ENCODE results near the gene NAGK.
"Not testable (repeated sequence)": the region's sequence is repeated elsewhere in the genome, so short reads cannot be mapped to it uniquely, and the experiment has no call there.

NAGK gene

GRCh38 chr2:71103809-71104208, 35.4 kb downstream of the NAGK start:
- TF ChIP-seq PATZ1 (CRISPR knock-in tag; IDR thresholded peaks at IDR 0.05; ENCODE audit: borderline replicate concordance) (no peak), ZC3H10 (CRISPR knock-in tag; IDR thresholded peaks at IDR 0.05) (no peak), ZFP3 (CRISPR knock-in tag; IDR thresholded peaks at IDR 0.05) (no peak), TSHZ2 (CRISPR knock-in tag; IDR thresholded peaks at IDR 0.05) (no peak), TCF4 (CRISPR knock-in tag; IDR thresholded peaks at IDR 0.05; ENCODE audit: borderline replicate concordance) (no peak), POU6F1 (CRISPR knock-in tag; IDR thresholded peaks at IDR 0.05; ENCODE audit: borderline replicate concordance, low read depth) (no peak), ZNF8 (CRISPR knock-in tag; IDR thresholded peaks at IDR 0.05) (no peak), RARB (CRISPR knock-in tag; IDR thresholded peaks at IDR 0.05) (no peak), OSR1 (CRISPR knock-in tag; IDR thresholded peaks at IDR 0.05) (no peak), TOX (CRISPR knock-in tag; IDR thresholded peaks at IDR 0.05; ENCODE audit: borderline replicate concordance) (no peak), ARNTL (CRISPR knock-in tag; IDR thresholded peaks at IDR 0.05; ENCODE audit: borderline replicate concordance, low read depth) (no peak), ESRRG (CRISPR knock-in tag; IDR thresholded peaks at IDR 0.05) (no peak), BACH2 (CRISPR knock-in tag; IDR thresholded peaks at IDR 0.05; ENCODE audit: borderline replicate concordance) (no peak), CSDC2 (CRISPR knock-in tag; IDR thresholded peaks at IDR 0.05) (no peak), CSRNP3 (CRISPR knock-in tag; IDR thresholded peaks at IDR 0.05) (no peak), CREB5 (CRISPR knock-in tag; IDR thresholded peaks at IDR 0.05; ENCODE audit: low read depth) (no peak), ISL1 (CRISPR knock-in tag; IDR thresholded peaks at IDR 0.05) (no peak), SNAI2 (CRISPR knock-in tag; IDR thresholded peaks at IDR 0.05) (no peak), ZNF565 (CRISPR knock-in tag; conservative IDR thresholded peaks at IDR 0.05; ENCODE audit: low read depth) (no peak), PPARA (CRISPR knock-in tag; IDR thresholded peaks at IDR 0.05; ENCODE audit: borderline replicate concordance) (no peak)
- ATAC-seq = no peak

GRCh38 chr2:71106463-71106862, 38.0 kb downstream of the NAGK start:
- not testable (repeated sequence) for ATAC-seq

GRCh38 chr2:71108091-71108490, 39.6 kb downstream of the NAGK start:
- TF ChIP-seq ZNF8 (CRISPR knock-in tag; IDR thresholded peaks at IDR 0.05) (no peak), TOX (CRISPR knock-in tag; IDR thresholded peaks at IDR 0.05; ENCODE audit: borderline replicate concordance) (no peak), ZNF565 (CRISPR knock-in tag; conservative IDR thresholded peaks at IDR 0.05; ENCODE audit: low read depth) (no peak), ZC3H10 (CRISPR knock-in tag; IDR thresholded peaks at IDR 0.05) (no peak), CSDC2 (CRISPR knock-in tag; IDR thresholded peaks at IDR 0.05) (no peak), ISL1 (CRISPR knock-in tag; IDR thresholded peaks at IDR 0.05) (no peak), PATZ1 (CRISPR knock-in tag; IDR thresholded peaks at IDR 0.05; ENCODE audit: borderline replicate concordance) (no peak), CSRNP3 (CRISPR knock-in tag; IDR thresholded peaks at IDR 0.05) (no peak)
- ATAC-seq = no peak

All from SK-N-SH treated with all-trans-retinoic acid at 6 μM for 48 hours (cell line).